Epithelial cell of esophagus (primary cell): Measurements from ENCODE around the gene LGALS9.

Experiments
- DNase-seq: peaks from one replicate; pipeline ENCODE4 v3.0.0; 2010; ENCODE audit warnings: low read depth
- H3K4me3 ChIP-seq: 2 replicates; pipeline ENCODE4 v1.5.1; 2011; ENCODE audit warnings: mild to moderate bottlenecking, low read length, control low read depth
- CTCF ChIP-seq: IDR thresholded peaks from 2 replicates; pipeline ENCODE4 v1.5.1; 2011; ENCODE audit warnings: low read depth, mild to moderate bottlenecking, low read length, control low read depth, inconsistent platforms; ENCODE audit not compliant: insufficient read depth; ENCODE audit errors: missing control alignments

The LGALS9 gene

GRCh38 chr17:27630607-27631410 is at the start of gene LGALS9:
TSS of gene LGALS9 (plus strand) at chr17:27631188. CDS start at chr17:27631266, 78 bp downstream.
- TF ChIP-seq CTCF: no peak
- H3K4me3 ChIP-seq: no peak within 1 kb of the TSS
- no peak for DNase-seq

- DNase-seq: no peak
- TF ChIP-seq CTCF: no peak
- no peak overlapping the region for H3K4me3 ChIP-seq
These were observed 48.3 kb upstream of the LGALS9 start for GRCh38 chr17:27582696-27583095.

GRCh38 chr17:27585153-27585681 is 45.8 kb upstream of the LGALS9 start:
- no peak for TF ChIP-seq CTCF
- H3K4me3 ChIP-seq: no peak overlapping the region

DNA sequence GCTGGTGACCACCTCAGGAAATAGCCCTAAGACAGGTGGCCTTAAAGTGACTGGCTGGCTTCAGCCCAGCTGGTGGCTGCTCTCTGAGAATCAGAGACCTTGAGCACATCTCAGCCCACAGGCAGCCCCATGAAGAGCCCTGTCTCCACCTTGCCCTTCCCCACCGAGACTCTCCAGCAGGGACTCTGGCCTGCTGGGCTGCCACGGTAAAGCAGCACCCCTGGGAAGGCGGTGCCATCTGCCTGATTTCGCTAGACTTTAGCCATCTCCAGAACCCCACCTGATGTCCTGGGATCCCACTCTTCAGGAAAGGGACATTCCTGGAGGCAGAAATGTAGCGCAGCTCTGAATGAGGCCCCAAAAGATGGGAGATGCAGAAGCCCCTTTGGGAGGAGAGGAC is 45.2 kb upstream of the LGALS9 start:
- no peak for DNase-seq
- TF ChIP-seq CTCF: no peak
- no peak overlapping the region for H3K4me3 ChIP-seq

More at GRCh38 chr17:27585153-27585681, 45.8 kb upstream of the LGALS9 start:
- no peak for DNase-seq

- H3K4me3 ChIP-seq: no peak overlapping the region
- peak; percentile 23 for DNase-seq
These were observed 44.7 kb upstream of the LGALS9 start for GRCh38 chr17:27586203-27586721.

GRCh38 chr17:27588354-27588753 is 42.6 kb upstream of the LGALS9 start:
- no peak for TF ChIP-seq CTCF
- DNase-seq: no peak
- H3K4me3 ChIP-seq: no peak overlapping the region

More at GRCh38 chr17:27586203-27586721, 44.7 kb upstream of the LGALS9 start:
- no peak for TF ChIP-seq CTCF
